GM12873 (cell line): Measurements from ENCODE around the gene APOC1.

ENCODE experiments used
- TF ChIP-seq, protein P1 (sequence below): IDR thresholded peaks from 2 replicates; pipeline ENCODE4 v1.5.1; 2012; ENCODE audit warnings: low read depth, mild to moderate bottlenecking, moderate library complexity, low read length, control low read depth; ENCODE audit not compliant: insufficient read depth; ENCODE audit errors: missing control alignments

APOC1 gene

DNA sequence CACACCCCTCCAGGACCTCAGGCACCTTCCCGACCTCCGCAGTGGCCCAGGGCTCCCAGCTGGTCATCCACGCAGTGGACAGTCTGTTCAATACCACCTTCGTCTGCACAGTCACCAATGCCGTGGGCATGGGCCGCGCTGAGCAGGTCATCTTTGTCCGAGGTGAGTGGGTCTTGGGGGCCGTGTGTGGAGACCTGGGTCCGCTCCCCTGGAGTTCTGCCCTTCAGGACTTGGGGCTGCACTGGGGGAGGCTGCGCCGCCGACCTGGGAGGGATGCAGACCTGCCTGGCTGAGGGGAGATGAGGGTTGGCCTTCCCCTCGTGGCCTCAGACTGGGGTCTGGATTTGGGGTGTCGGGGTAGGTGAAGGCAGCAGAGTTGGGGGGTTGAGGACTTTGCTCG is 40.1 kb upstream of the APOC1 start:
- TF ChIP-seq, protein P1, sequence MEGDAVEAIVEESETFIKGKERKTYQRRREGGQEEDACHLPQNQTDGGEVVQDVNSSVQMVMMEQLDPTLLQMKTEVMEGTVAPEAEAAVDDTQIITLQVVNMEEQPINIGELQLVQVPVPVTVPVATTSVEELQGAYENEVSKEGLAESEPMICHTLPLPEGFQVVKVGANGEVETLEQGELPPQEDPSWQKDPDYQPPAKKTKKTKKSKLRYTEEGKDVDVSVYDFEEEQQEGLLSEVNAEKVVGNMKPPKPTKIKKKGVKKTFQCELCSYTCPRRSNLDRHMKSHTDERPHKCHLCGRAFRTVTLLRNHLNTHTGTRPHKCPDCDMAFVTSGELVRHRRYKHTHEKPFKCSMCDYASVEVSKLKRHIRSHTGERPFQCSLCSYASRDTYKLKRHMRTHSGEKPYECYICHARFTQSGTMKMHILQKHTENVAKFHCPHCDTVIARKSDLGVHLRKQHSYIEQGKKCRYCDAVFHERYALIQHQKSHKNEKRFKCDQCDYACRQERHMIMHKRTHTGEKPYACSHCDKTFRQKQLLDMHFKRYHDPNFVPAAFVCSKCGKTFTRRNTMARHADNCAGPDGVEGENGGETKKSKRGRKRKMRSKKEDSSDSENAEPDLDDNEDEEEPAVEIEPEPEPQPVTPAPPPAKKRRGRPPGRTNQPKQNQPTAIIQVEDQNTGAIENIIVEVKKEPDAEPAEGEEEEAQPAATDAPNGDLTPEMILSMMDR: no peak

- TF ChIP-seq, protein P1: no peak
Measured at GRCh38 chr19:44875666-44876451, 38.5 kb upstream of the APOC1 start.

- TF ChIP-seq, protein P1: no peak
Measured at GRCh38 chr19:44876930-44877535, 37.4 kb upstream of the APOC1 start.

DNA sequence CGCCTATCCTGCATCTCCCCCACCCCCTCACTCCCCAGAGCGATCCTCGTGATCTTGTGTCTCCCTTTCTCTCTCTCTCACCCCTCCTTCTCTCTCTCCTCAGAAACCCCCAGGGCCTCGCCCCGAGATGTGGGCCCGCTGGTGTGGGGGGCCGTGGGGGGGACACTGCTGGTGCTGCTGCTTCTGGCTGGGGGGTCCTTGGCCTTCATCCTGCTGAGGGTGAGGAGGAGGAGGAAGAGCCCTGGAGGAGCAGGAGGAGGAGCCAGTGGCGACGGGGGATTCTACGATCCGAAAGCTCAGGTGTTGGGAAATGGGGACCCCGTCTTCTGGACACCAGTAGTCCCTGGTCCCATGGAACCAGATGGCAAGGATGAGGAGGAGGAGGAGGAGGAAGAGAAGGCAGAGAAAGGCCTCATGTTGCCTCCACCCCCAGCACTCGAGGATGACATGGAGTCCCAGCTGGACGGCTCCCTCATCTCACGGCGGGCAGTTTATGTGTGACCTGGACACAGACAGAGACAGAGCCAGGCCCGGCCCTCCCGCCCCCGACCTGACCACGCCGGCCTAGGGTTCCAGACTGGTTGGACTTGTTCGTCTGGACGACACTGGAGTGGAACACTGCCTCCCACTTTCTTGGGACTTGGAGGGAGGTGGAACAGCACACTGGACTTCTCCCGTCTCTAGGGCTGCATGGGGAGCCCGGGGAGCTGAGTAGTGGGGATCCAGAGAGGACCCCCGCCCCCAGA is 36.1 kb upstream of the APOC1 start:
- TF ChIP-seq, protein P1: no peak

DNA sequence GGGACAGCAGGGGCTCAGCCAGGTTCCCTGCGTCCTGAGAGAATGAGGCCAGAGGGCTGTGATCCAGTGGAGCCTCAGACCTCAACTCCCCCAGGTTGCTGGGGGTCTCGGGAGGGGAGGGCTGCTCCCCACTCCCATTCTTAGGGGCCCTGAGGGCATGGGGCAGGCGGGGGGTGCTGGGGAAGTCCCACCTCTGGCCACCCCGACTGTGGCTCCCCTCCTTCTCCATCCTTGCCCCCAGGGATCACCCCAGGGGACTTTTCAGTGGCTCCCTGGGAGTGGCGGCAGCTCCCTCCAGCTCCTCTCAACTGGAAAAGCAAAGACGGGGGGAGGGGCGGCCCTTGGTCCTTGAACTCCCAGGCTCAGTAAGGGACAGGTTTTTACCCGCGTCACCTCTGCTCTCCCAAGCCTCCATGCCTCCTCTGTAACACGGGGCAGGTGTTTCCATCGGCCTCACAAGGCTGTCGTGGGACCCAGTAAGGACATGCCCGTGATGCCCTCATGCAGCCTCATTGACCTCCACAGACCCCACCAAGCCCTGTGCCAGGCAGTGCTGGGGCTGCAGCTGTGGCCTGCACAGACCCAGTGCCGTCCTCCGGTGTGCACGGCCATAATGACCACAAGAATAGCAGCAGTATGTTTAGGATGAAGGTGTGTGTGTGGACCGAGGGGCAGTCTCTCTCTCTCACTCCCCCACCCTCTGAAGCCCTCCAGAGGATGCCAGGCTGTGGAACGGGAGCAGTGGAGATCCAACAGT is 34.9 kb upstream of the APOC1 start:
- TF ChIP-seq, protein P1: no peak

- TF ChIP-seq, protein P1: no peak
Measured at GRCh38 chr19:44882063-44882462, 32.3 kb upstream of the APOC1 start.
